Kidney (tissue), 14 donors: ENCODE data around the gene FUCA1. TPM values are rescaled to one million over a fixed set of nuclear protein-coding genes. Genes with fewer than 3 reads are reported as not detected.

Source experiments
- DNase-seq, 5 donors: peaks; one replicate each; pipeline ENCODE4 v3.0.0-alpha.2; 2013 to 2020
- FAIRE-seq: peaks from 2 replicates; lab custom pipeline; 2012; peaks lifted over from hg19 to GRCh38; lab: Jason Lieb, UNC
- H3K27ac ChIP-seq, 2 donors: one replicate each; pipeline ENCODE4 v1.7.0; 2013; ENCODE audit warnings: low read depth in 2 of 2, low read length in 2 of 2, inconsistent platforms in 1 of 2
- H3K27me3 ChIP-seq: one replicate; pipeline ENCODE4 v1.7.1; 2013; ENCODE audit warnings: low read length, inconsistent platforms; ENCODE audit not compliant: control insufficient read depth, insufficient read depth
- H3K36me3 ChIP-seq, 3 donors: one replicate each; pipeline versions ENCODE4 v1.7.0 to v1.7.1; 2013; ENCODE audit warnings: low read length in 3 of 3, control low read depth in 1 of 3, inconsistent platforms in 1 of 3; ENCODE audit not compliant: insufficient read depth in 3 of 3, control insufficient read depth in 2 of 3
- H3K4me1 ChIP-seq, 3 donors: one replicate each; pipeline versions ENCODE4 v1.7.0 to v1.7.1; 2013; ENCODE audit warnings: low read length in 3 of 3, inconsistent platforms in 1 of 3, low read depth in 1 of 3; ENCODE audit not compliant: control insufficient read depth in 2 of 3, insufficient read depth in 2 of 3
- H3K4me3 ChIP-seq, 3 donors: one replicate each; pipeline versions ENCODE4 v1.7.0 to v1.8.1; 2013; ENCODE audit warnings: low read length in 3 of 3, control low read depth in 1 of 3, inconsistent platforms in 1 of 3
- H3K9ac ChIP-seq, 3 donors: one replicate each; pipeline versions ENCODE4 v1.7.0 to v1.7.1; 2013; ENCODE audit warnings: low read length in 3 of 3, control low read depth in 1 of 3, inconsistent platforms in 1 of 3
- H3K9me3 ChIP-seq, 3 donors: one replicate each; pipeline versions ENCODE4 v1.7.0 to v1.7.1; 2013; ENCODE audit warnings: low read length in 3 of 3, control low read depth in 1 of 3, inconsistent platforms in 1 of 3; ENCODE audit not compliant: control insufficient read depth in 2 of 3, insufficient read depth in 1 of 3
- CTCF ChIP-seq: IDR thresholded peaks from 3 replicates; pipeline ENCODE4 v1.5.1; 2012; ENCODE audit warnings: mild to moderate bottlenecking, moderate library complexity, borderline replicate concordance; ENCODE audit not compliant: insufficient read depth; ENCODE audit errors: extremely low read depth
- intact Hi-C: fragments of 100-400 bp; cut with DNase I; formaldehyde crosslinking; loops from one replicate; pipeline ENCODE4 v1.11.1; 2022
- polyA plus RNA-seq: library from polyadenylated mRNA; stranded (reverse); fragments of 350-450 nt; fragmentation: Illumina TruSeq; extraction: RNeasy Lipid Tissue Mini Kit (QIAGEN cat#74804); gene quantifications from one replicate; pipeline ENCODE4 v1.2.3, GENCODE V29; 2014; ENCODE audit warnings: low read depth, low replicate concordance; ENCODE audit not compliant: insufficient read depth
- total RNA-seq: library from RNA; stranded (reverse); fragmentation: NEBNext Ultra II Directional; extraction: Animal tissue kit (Norgen Biotek cat#: 25700); gene quantifications from one replicate; pipeline ENCODE4 v1.2.1, GENCODE V29; 2021
- donor health status: control.
- donor health status: control.
- donor health status: control.
- donor health status: control.
- donor health status: control.
- donor health status: DM: yes; HTN: yes; CAD: no.
- donor health status: Normal renal cell carcinoma (clear cell type).

Gene FUCA1
- total and polyA plus RNA-seq, 2 donors from 2014 or later: 69.2 to 88.3 TPM

DNA sequence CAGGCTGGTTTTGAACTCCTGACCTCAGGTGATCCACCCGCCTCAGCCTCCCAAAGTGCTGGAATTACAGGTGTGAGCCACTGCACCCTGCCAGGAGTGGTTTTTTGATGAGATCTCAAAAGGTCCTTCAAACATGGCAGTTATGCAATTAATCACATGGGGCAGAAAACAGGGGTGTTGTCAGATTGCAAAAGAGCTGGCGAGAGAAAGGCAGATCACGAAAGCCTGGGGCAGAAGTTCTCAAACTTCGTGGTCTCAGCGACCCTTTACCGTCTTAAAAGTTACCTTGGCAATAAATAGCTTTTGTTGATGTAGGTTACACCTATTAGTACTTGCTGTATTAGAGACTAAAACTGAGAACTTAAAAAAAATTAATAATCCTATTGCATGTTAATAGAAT is 29.0 kb upstream of the FUCA1 start:
- Histone ChIP-seq H3K4me1 (no peaks in the 10 kb centered on the region), H3K9me3 (no peaks in the 10 kb centered on the region), H3K4me3 (no peak overlapping the region), H3K9ac (no peak overlapping the region), H3K27me3 (no peaks in the 10 kb centered on the region), H3K36me3 (no peaks in the 10 kb centered on the region), H3K27ac (no peak overlapping the region)
- no peak for TF ChIP-seq CTCF
- no peak for FAIRE-seq
- no peak for DNase-seq
- intact Hi-C loops: no loop called here

DNA sequence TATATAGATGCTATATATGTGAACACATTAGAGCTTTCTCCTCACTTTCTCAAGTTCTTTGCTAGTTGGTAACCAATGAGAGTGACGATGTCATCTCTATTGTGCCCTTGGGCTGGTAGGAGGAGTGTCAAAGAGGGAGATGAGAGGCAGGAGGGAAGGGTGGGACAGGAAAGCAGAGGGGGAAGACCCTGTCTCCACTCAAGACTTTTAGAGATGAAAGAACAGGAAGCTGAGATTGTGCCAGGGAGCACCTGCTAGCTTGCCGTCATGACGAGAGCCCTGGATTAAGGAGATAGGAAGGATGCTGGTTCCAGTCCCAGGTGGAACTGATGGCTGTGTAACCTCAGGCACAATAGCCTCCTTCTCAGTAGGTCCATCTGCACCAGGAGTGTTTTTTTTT is 28.4 kb upstream of the FUCA1 start:
- no peaks in the 10 kb centered on the region for H3K4me1 ChIP-seq
- H3K36me3 ChIP-seq: no peaks in the 10 kb centered on the region
- no peak for FAIRE-seq
- H3K27me3 ChIP-seq: no peaks in the 10 kb centered on the region
- no peak overlapping the region for H3K9ac ChIP-seq
- intact Hi-C loops: no loop called here
- no peak overlapping the region for H3K4me3 ChIP-seq
- no peak for DNase-seq
- TF ChIP-seq CTCF: no peak
- no peaks in the 10 kb centered on the region for H3K9me3 ChIP-seq
- H3K27ac ChIP-seq: no peak overlapping the region

- H3K4me1 ChIP-seq: no peaks in the 10 kb centered on the region
- no peaks in the 10 kb centered on the region for H3K36me3 ChIP-seq
- FAIRE-seq (no peak), DNase-seq (no peak)
- intact Hi-C loops: no loop called here
- no peak overlapping the region for H3K4me3 ChIP-seq
- TF ChIP-seq CTCF: no peak
- H3K27me3 ChIP-seq: no peaks in the 10 kb centered on the region
- H3K9ac ChIP-seq: no peak overlapping the region
- no peaks in the 10 kb centered on the region for H3K9me3 ChIP-seq
- no peak overlapping the region for H3K27ac ChIP-seq
Measured at GRCh38 chr1:23895993-23896392, 27.9 kb upstream of the FUCA1 start.

GRCh38 chr1:23895082-23895481 is 27.0 kb upstream of the FUCA1 start:
- no peak for FAIRE-seq

More at GRCh38 chr1:23895082-23895481, 27.0 kb upstream of the FUCA1 start:
- no peak overlapping the region for H3K27ac ChIP-seq
- no peaks in the 10 kb centered on the region for H3K9me3 ChIP-seq
- H3K4me3 ChIP-seq: no peak overlapping the region
- no peak for TF ChIP-seq CTCF
- H3K4me1 ChIP-seq: no peaks in the 10 kb centered on the region
- no peak for DNase-seq
- intact Hi-C loops: no loop called here
- H3K36me3 ChIP-seq: no peaks in the 10 kb centered on the region
- H3K27me3 ChIP-seq: no peaks in the 10 kb centered on the region
- no peak overlapping the region for H3K9ac ChIP-seq
